Measurements from ENCODE around the gene RNU2-63P. TPM values are rescaled to one million over a fixed set of nuclear protein-coding genes. Genes with fewer than 3 reads are reported as not detected.

Gene RNU2-63P
- polyA plus RNA-seq, 1 of the 3 experiments (the other 2 are of a cell fraction) = not detected

GRCh38 chr2:88059979-88060906, 43.9 kb upstream of the RNU2-63P start:
- H3K27me3 ChIP-seq (ENCODE audit: insufficient read depth) = no peaks in the 10 kb centered on the region
- no peaks in the 10 kb centered on the region for H3K9me3 ChIP-seq
- H3K9ac ChIP-seq = no peak overlapping the region
- no peaks in the 10 kb centered on the region for H3K36me3 ChIP-seq (replicated peaks in 1 of 2; ENCODE audit: control insufficient read depth in 1 of 2, insufficient read depth in 2 of 2, low read length in 1 of 2)
- H3F3A ChIP-seq (replicated peaks; ENCODE audit: insufficient read depth) = no peaks in the 10 kb centered on the region
- H3K4me2 ChIP-seq = no peak overlapping the region
- peak; percentile 71 for DNase-seq
- H4K20me1 ChIP-seq (ENCODE audit: insufficient read depth) = no peaks in the 10 kb centered on the region
- peak overlapping the region in 1 of 2 experiments; percentile 6; a peak in 1 of 4 replicates for H3K4me3 ChIP-seq (ENCODE audit: low read depth in 2 of 2, low read length in 1 of 2)
- H3K79me2 ChIP-seq (ENCODE audit: insufficient read depth) = peaks cover 3% of the 10 kb centered on the region
- H3K4me1 ChIP-seq (ENCODE audit: control insufficient read depth in 1 of 2, insufficient read depth in 2 of 2, low read depth in 1 of 2, low read length in 1 of 2) = peaks cover 0 to 5% of the 10 kb centered on the region in 2 experiments; a peak in 2 of 4 replicates
- no peak overlapping the region for H2AFZ ChIP-seq (ENCODE audit: low read depth)
- ChIA-PET CTCF (interaction anchor here (0.5 to 5.4 kb wide), 60 partner anchors 9 to 530 kb away, joined by 3 to 147 read pairs (median 4); partner anchors contain the start of gene THNSL2), POLR2A (interaction anchor here (0.6 kb wide), 1 partner anchor 112 kb away, joined by 3 read pairs; no protein-coding TSS in a partner anchor)
- no peak overlapping the region for H3K27ac ChIP-seq (ENCODE audit: low read depth in 2 of 2, low read length in 1 of 2)
- no peaks in the 10 kb centered on the region for H3K9me2 ChIP-seq
- TF ChIP-seq ZBTB33 (IDR thresholded peaks at IDR 0.05; ENCODE audit: borderline replicate concordance, low read depth) (no peak), EP300 (IDR thresholded peaks at IDR 0.05; ENCODE audit: borderline replicate concordance in 1 of 2, low read depth in 1 of 2, low read length in 1 of 2) (no peak), RAD21 (IDR thresholded peaks at IDR 0.05; ENCODE audit: low read length) (peak; percentile 93), TAF1 (IDR thresholded peaks at IDR 0.05; ENCODE audit: borderline replicate concordance, low read depth, low read length) (no peak), SMC3 (IDR thresholded peaks at IDR 0.05; ENCODE audit: low read depth, low read length) (peak; percentile 95), NRF1 (IDR thresholded peaks at IDR 0.05; ENCODE audit: low read depth, low read length) (no peak), YY1 (IDR thresholded peaks at IDR 0.05; ENCODE audit: low read depth) (no peak), CTCF (IDR thresholded peaks at IDR 0.05) (peak; percentile 84), RFX5 (IDR thresholded peaks at IDR 0.05; ENCODE audit: low read length) (no peak), JUND (IDR thresholded peaks at IDR 0.05) (no peak), FOSL2 (IDR thresholded peaks at IDR 0.05; ENCODE audit: borderline replicate concordance, low read depth) (no peak)
- 44% methylated on average over 5 of the region's 5 CpGs for WGBS (ENCODE audit: low lambda C conversion rate)

- Histone ChIP-seq H3K27ac (ENCODE audit: low read depth in 2 of 2, low read length in 1 of 2) (no peak overlapping the region), H3K36me3 (replicated peaks in 1 of 2; ENCODE audit: control insufficient read depth in 1 of 2, insufficient read depth in 2 of 2, low read length in 1 of 2) (peaks cover 4 to 5% of the 10 kb centered on the region in 2 experiments), H3F3A (replicated peaks; ENCODE audit: insufficient read depth) (no peaks in the 10 kb centered on the region), H3K79me2 (ENCODE audit: insufficient read depth) (peaks cover 23% of the 10 kb centered on the region), H3K4me2 (no peak overlapping the region), H3K4me1 (ENCODE audit: control insufficient read depth in 1 of 2, insufficient read depth in 2 of 2, low read depth in 1 of 2, low read length in 1 of 2) (peaks cover 12% of the 10 kb centered on the region in 2 experiments), H3K9me2 (no peaks in the 10 kb centered on the region), H3K9me3 (no peaks in the 10 kb centered on the region), H4K20me1 (ENCODE audit: insufficient read depth) (peaks cover 8% of the 10 kb centered on the region; the same call in 1 of the 2 replicates), H3K9ac (no peak overlapping the region), H3K27me3 (ENCODE audit: insufficient read depth) (no peaks in the 10 kb centered on the region), H3K4me3 (ENCODE audit: low read depth in 2 of 2, low read length in 1 of 2) (no peak overlapping the region), H2AFZ (ENCODE audit: low read depth) (no peak overlapping the region)
- POLR2A ChIA-PET = no interaction called here
- no peak for DNase-seq
- CTCF ChIA-PET = interaction anchor here (5.4 kb wide), 1 partner anchor 103 kb away, joined by 147 read pairs; no protein-coding TSS in a partner anchor
- 86% methylated on average over 5 of the region's 5 CpGs for WGBS (ENCODE audit: low lambda C conversion rate)
- no peak for TF ChIP-seq NFIC (IDR thresholded peaks at IDR 0.05; ENCODE audit: borderline replicate concordance)
- no peak for TF ChIP-seq TEAD4 (IDR thresholded peaks at IDR 0.05; ENCODE audit: borderline replicate concordance, insufficient read depth)
- TF ChIP-seq MEF2A (IDR thresholded peaks at IDR 0.05; ENCODE audit: borderline replicate concordance, low read depth) = no peak
- TF ChIP-seq FOXM1 (IDR thresholded peaks at IDR 0.05; ENCODE audit: low read depth) = no peak
- no peak for TF ChIP-seq RAD21 (IDR thresholded peaks at IDR 0.05; ENCODE audit: low read length)
- no peak for TF ChIP-seq NRF1 (IDR thresholded peaks at IDR 0.05; ENCODE audit: low read depth, low read length)
- no peak for TF ChIP-seq RCOR1 (IDR thresholded peaks at IDR 0.05; ENCODE audit: low read length)
- TF ChIP-seq CHD2 (IDR thresholded peaks at IDR 0.05; ENCODE audit: low read length, partially characterized antibody) = no peak
- TF ChIP-seq EP300 (IDR thresholded peaks at IDR 0.05; ENCODE audit: borderline replicate concordance in 1 of 2, low read depth in 1 of 2, low read length in 1 of 2) = no peak
- TF ChIP-seq CTCF (IDR thresholded peaks at IDR 0.05) = no peak
- no peak for TF ChIP-seq GATA2 (CRISPR knock-in tag; IDR thresholded peaks at IDR 0.05)
- TF ChIP-seq MAX (IDR thresholded peaks at IDR 0.05; ENCODE audit: low read depth) = no peak
Observed at GRCh38 chr2:88058191-88058590, 41.8 kb upstream of the RNU2-63P start.

Data from SK-N-SH (cell line).